MV-4-11 (cell line): Measurements from ENCODE around the gene CCDC88C.

Source experiments
- DNase-seq: peaks from one replicate; lab custom pipeline; 2025; lab: John Stamatoyannopoulos, UW

CCDC88C gene

DNA sequence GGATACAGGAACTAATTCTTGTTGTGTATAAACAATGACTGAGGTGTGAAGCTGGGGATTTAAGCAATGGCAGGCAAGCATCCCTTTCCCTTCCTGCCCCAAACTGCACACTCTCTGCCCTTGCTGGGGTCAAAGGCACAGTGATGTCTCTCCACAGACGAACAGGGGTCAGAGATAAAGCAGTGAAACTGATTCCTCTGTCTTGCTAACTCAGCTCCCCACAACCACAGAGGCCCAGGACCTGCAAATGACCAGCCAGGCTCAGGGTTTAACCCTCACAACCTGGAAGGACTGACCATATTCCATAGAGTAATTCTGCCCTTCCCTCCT lies 67.2 kb downstream of the CCDC88C start:
- DNase-seq, result no peak

DNA sequence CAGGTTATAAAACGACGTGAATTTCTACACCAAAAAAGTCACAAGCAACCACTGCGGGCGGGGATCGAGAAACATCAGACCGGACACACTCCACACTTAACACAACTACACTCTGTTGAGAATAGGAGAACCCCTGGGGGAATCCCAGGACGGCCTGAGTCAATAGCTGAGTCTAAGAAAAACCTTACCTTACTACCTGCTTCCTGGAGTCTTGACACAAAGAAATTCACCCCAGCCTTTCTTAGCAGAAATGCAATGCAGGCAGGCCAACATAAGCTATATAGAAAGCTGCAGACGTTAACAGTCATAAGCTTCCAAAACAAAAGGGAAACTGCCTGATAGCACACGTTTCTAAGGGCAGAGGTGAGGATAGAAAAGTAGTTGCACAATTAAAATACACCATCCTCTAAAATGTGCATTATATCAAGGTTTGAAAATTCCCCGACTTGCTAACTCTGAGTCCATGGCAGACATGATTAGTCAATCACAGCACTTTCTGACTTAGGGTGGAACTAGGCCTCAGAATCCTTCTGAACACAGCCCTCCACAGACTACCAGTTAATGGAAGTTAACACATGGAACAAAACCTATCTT lies 68.0 kb downstream of the CCDC88C start:
- DNase-seq, result no peak

DNA sequence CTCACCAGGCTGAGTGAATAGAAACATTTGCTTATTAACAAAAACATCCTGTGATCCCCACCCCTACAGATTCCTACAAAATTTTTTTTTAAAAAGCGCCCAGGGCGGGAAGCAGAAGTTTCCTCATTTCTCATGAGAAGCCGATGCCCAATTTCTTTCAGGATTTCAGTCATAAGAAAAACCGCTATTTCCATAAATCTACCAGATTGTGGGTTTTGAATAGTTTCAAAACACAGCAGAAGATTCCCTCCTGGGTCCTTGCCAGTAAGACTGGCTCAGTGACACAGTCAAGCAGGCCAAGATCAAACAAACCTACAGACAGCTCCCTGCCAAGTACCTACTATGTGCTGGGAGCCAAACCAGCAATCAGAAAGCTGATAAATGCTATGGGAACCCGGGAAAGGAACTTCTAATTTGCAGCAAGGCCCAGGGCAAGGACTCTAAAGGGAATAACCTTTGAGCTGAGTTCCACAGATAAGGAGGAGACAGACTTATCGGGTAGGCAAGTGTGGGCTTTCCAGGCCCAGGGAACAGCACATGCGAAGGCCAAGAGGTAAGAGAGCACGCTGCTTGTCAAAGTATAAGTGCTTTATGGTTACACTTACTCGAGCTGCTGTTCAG lies 68.7 kb downstream of the CCDC88C start:
- DNase-seq, result peak; percentile 77

GRCh38 chr14:91346838-91347173 lies 70.8 kb downstream of the CCDC88C start:
- DNase-seq, result no peak

DNA sequence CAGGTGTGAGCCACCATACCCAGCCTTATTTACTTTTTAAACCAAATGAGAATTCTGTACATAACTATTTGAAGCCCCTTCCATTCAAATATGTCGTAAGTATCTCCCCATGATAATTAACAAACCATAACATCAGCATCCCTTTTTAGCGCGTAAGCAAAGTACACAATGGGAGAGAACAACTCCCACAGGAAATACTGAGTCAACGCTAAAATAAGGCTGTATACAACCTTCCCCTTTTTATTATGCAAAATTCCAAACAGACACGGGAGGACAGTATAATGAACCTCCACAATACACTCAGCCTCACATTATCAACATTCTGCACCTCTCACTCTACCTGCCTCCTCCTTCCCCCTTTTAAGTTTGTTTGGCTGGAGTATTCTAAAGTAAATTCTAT lies 73.5 kb downstream of the CCDC88C start:
- no peak for DNase-seq

- DNase-seq, result no peak
Observed at GRCh38 chr14:91343051-91343450, 74.6 kb downstream of the CCDC88C start.

- DNase-seq, result peak; percentile 89
Observed at GRCh38 chr14:91342206-91342760, 75.3 kb downstream of the CCDC88C start.

DNA sequence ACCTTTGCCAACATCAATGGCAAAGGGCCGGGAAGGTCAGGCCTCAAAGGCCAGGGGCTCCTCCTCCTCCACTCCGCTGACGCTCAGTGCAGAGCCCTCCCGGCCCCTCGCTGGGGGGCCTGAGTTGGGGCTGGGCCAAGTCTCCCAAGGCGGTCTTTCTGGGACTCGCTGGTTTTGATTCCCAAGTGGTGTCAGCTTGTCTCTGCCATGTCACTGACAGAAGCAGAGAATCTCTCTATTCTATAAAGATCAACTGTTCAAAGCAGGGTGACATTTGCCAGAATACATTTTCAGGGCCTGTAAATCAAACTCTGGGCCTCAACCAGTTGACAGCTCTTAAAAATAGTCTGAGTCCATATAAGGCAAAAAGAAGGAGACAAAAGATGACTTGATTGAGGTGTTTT lies 75.9 kb downstream of the CCDC88C start:
- peak; percentile 27 for DNase-seq

GRCh38 chr14:91341334-91341733 lies 76.3 kb downstream of the CCDC88C start:
- DNase-seq, result no peak

- peak; percentile 93 for DNase-seq
Observed at GRCh38 chr14:91339671-91340369, 77.8 kb downstream of the CCDC88C start.

DNA sequence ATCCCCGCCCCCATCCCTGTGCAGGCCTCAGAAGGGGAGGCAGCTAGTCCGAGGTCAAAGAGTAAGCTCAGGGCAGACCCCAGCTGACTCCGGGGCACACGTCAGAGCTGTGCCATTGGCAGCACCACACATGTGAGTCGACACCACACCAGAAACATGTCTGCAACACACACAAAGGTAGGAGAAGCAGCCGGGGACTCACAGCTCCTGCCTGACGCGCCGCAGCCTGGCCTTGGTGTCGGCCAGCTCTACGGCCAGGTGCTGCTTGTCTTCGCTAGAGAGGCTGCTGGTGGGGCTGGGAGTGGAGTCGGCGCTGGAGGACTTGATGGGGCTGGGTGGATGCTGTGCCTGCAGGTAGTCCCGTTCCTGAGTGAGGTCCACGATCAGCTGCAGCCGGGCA lies 78.5 kb downstream of the CCDC88C start:
- no peak for DNase-seq

DNA sequence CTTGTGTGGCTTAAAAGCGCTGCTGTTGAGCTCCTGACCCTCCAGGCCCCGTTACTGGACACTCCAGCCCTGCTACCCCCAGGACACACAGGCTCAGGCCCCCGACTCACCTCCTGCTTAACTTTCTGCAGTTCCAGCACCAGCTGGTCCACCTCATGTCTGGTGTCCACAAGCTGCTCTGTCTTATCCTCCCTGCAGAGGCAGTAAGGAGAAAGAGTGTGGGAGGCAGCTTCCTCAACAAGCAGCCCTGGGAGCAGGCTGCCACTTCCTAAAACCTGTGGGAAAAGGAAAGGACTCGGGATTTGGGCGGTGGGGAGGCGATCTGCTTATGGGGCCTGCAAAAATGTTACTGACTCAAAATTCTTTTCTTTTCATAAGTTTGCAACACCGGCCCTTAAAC lies 79.2 kb downstream of the CCDC88C start:
- no peak for DNase-seq

DNA sequence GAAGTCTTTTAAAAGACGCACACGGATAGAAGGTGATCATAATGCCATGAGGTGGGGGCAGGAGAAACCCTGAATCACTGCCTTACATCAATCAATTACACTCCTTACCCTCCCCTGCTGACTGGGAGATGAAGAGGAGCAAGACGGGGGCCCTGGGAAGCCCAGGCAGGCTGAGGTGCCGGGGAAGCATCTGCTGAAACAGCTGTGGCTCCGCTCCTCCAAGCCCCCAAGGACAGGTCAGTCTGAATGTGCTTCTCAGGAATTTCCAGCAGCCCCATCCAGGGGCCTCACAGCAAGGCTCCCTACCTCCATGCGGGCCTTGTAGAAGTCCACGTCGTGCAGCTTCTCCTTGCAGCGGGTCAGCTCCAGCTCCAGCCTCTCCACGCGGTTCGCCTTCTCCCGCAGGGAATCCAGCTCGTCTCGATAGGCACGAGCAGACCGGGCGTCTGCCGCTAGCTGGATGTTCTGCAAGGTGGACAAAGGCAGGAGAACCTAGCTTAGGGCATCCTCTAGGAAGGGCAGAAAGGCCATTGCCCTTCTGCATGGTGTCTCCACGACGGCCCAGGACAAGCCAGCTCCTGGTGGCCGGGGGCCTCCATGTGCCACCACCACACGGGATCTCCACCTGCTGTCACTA lies 79.8 kb downstream of the CCDC88C start:
- DNase-seq, result no peak

- DNase-seq, result no peak
Observed at GRCh38 chr14:91336093-91336450, 81.5 kb downstream of the CCDC88C start.

DNA sequence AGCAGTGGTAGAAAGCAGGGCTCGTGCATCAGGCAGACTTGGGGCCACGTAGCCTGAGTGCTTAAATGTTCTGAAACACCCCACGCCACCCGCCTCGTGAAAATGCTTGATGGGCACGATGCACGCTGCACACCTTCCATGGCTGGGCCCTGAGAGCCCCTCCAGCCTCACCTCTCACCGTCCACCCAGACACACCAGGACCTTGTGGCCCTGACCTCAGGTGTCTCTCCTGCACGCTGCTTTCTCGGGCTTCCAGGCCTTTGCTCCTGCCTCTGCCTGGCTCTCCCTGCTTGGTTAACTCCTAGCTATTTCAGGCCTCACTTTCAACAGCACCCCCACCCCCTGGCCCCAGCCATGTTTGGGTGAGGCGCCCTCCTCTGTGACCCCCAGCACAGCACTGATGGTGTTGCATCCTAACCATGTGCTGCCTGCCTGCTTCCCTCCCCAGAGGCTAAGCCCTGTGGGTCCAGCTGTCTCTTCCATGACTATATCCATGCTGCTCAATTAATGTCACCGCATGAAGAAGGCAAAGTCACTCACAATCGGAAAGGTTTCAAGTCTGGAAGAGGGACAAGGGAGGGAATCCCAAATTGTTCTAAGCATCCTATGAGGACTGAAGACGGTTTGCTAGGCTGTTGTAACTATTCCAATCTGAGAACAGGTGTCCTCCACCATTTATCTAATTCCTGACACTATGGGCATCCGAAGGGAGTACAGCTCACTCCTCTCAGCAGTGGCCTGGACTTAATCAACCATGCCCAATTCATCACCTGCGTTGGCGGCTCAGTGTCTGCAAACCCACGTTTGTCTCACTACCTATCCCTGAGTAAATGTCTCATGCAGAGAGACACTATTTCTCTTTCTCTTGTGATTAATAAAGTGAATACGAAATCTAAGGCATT lies 82.2 kb downstream of the CCDC88C start:
- no peak for DNase-seq

GRCh38 chr14:91333650-91334039 lies 84.0 kb downstream of the CCDC88C start:
- no peak for DNase-seq

DNA sequence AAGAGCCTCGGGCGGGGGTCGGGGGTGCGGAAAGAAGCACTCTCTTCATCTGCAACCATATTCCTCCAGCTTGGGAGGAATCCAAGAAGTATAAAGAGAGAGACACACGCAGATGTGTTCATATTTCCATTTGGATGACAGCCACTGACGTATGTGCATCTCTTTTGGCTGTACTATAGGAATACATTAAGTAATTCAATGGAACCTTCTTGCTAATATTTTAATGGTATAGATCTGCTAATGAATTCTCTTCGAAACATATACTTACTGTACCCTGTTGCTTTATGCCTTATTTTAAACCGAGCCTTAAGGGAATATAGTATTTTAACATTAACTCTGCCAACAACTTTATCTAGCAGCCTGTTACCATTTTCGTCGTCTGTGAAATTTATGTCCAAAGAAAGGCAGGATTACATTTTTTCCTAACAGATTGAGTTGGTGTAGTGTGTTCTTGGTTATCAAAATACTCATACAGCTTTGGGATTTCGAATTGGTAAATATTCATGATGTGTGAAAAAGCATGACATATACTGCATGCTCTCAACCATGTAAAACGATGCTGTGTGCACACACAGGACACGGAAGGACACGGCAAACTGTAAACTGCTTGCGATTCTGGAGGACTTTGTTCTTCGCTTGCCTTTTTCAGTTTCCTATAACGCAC lies 84.5 kb downstream of the CCDC88C start:
- DNase-seq, result no peak

- DNase-seq, result no peak
Observed at GRCh38 chr14:91332171-91332985, 85.2 kb downstream of the CCDC88C start.

- DNase-seq, result no peak
Observed at GRCh38 chr14:91331721-91332120, 85.9 kb downstream of the CCDC88C start.

DNA sequence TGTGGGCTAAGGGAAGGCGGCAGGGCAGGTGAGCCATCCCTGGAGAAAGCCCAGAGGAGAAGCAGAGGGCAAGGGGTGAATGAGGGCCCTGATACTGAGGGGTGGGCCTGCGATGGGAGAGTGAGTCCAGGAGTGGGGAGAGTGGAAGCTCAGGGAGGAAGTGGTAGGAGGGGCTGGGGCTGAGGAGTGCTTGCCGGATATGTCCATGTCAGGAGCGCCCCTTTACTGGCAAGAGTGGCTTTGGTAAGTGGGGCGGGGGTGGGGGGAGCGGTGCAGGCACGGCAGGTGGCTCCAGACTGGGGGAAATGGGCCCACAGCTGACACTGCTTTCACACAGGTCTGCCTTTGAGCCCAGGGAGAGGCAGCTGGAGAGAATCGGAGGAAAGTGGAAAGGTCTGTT lies 86.8 kb downstream of the CCDC88C start:
- no peak for DNase-seq
